ENCODE measurements around the gene UNC13D.

Gene UNC13D

DNA sequence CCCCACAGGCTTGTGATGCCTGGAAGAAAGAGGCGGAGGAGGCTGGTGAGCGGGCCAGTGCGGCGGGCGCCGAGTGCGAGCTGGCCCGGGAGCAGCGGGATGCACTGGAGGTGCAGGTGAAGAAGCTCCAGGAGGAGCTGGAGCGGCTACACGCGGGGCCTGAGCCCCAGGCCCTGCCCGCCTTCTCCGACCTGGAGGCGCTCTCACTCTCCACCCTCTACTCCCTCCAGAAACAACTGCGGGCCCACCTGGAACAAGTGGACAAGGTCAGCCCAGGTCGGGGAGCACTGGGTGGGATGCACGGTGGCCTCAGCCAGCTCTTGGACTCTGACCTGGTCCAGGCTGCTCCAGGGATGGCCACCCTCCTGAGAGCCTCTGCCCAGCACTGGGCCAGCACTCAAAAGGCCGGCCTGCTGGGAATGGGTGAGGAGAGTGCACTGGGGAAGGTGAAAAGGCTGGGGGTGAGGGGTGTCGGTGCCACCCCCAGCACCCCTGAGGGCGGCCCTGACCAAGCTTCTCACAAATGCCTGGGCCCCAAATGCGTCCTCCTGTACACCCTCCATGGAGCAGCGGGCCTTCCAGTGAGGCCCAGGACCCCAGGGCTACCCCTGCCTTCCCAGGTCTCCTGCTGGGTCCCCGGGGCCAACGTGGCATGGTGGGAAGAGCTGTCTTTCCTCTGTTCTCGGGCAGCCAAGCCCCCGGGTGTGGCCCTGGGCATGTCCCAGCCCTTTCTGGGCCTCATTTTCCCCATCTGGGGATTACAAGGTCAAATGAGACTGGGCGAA lies 20.8 kb downstream of the UNC13D start:
- no peak overlapping the region for H3K9ac ChIP-seq (ENCODE audit: low read length)
- H3F3A ChIP-seq (ENCODE audit: insufficient read depth, low read length), result no peaks in the 10 kb centered on the region; the same call in 1 of the 2 replicates
- H3K27ac ChIP-seq (ENCODE audit: low read length), result no peak overlapping the region
- no peaks in the 10 kb centered on the region for H3K27me3 ChIP-seq (replicated peaks; ENCODE audit: insufficient read depth, low read length)
- TF ChIP-seq EZH2phosphoT487 (IDR thresholded peaks at IDR 0.05; ENCODE audit: low read length), result no peak
- no peak for TF ChIP-seq EZH2 (optimal IDR thresholded peaks at IDR 0.05; ENCODE audit: low read depth, low read length)
- TF ChIP-seq, protein P1, sequence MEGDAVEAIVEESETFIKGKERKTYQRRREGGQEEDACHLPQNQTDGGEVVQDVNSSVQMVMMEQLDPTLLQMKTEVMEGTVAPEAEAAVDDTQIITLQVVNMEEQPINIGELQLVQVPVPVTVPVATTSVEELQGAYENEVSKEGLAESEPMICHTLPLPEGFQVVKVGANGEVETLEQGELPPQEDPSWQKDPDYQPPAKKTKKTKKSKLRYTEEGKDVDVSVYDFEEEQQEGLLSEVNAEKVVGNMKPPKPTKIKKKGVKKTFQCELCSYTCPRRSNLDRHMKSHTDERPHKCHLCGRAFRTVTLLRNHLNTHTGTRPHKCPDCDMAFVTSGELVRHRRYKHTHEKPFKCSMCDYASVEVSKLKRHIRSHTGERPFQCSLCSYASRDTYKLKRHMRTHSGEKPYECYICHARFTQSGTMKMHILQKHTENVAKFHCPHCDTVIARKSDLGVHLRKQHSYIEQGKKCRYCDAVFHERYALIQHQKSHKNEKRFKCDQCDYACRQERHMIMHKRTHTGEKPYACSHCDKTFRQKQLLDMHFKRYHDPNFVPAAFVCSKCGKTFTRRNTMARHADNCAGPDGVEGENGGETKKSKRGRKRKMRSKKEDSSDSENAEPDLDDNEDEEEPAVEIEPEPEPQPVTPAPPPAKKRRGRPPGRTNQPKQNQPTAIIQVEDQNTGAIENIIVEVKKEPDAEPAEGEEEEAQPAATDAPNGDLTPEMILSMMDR (IDR thresholded peaks at IDR 0.05; ENCODE audit: low read length), result no peak
- no peaks in the 10 kb centered on the region for H3K36me3 ChIP-seq (replicated peaks; ENCODE audit: insufficient read depth, low read length)
- no peaks in the 10 kb centered on the region for H3K79me2 ChIP-seq (ENCODE audit: low read length)
- no peak overlapping the region for H3K4me3 ChIP-seq (ENCODE audit: low read length)
- no peaks in the 10 kb centered on the region for H3K9me3 ChIP-seq (replicated peaks; ENCODE audit: insufficient read depth, low read length)
- H3K4me2 ChIP-seq (ENCODE audit: low read depth, low read length), result no peak overlapping the region
- H3K4me1 ChIP-seq (ENCODE audit: low read length), result peaks cover 9% of the 10 kb centered on the region
- no peaks in the 10 kb centered on the region for H4K20me1 ChIP-seq (ENCODE audit: insufficient read depth, low read length)
- no peaks in the 10 kb centered on the region for H3K9me2 ChIP-seq (replicated peaks; ENCODE audit: insufficient read depth, low read length)
- no peak overlapping the region for H2AFZ ChIP-seq (ENCODE audit: low read length)
- no peak for DNase-seq

DNA sequence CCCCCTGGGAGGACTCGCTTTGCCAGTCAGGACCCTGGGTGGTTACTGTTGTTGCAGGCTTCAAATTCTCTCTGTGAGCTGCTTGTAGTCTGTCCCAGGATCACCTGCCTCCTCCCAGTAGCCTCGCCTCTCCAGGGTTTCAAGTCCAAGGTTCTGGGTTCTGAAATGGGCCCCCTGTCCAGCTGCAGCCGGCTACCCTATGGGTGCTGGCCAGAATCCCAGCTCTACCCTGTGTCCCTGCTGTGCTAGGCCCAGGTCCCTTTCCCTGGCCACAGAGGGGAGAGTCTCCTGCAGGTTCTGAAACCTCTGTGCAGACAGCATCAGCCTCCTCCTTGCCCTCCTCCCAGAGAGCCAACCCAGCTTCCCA lies 21.4 kb downstream of the UNC13D start:
- no peak overlapping the region for H2AFZ ChIP-seq (ENCODE audit: low read length)
- no peaks in the 10 kb centered on the region for H3K9me2 ChIP-seq (replicated peaks; ENCODE audit: insufficient read depth, low read length)
- no peaks in the 10 kb centered on the region for H3K27me3 ChIP-seq (replicated peaks; ENCODE audit: insufficient read depth, low read length)
- DNase-seq, result no peak
- no peaks in the 10 kb centered on the region; the same call in 1 of the 2 replicates for H3F3A ChIP-seq (ENCODE audit: insufficient read depth, low read length)
- H3K9ac ChIP-seq (ENCODE audit: low read length), result no peak overlapping the region
- H3K9me3 ChIP-seq (replicated peaks; ENCODE audit: insufficient read depth, low read length), result no peaks in the 10 kb centered on the region
- no peak overlapping the region for H3K4me3 ChIP-seq (ENCODE audit: low read length)
- no peaks in the 10 kb centered on the region for H3K36me3 ChIP-seq (replicated peaks; ENCODE audit: insufficient read depth, low read length)
- no peak overlapping the region for H3K4me2 ChIP-seq (ENCODE audit: low read depth, low read length)
- no peak overlapping the region for H3K27ac ChIP-seq (ENCODE audit: low read length)
- peaks cover 9% of the 10 kb centered on the region for H3K4me1 ChIP-seq (ENCODE audit: low read length)
- TF ChIP-seq, protein P1 (IDR thresholded peaks at IDR 0.05; ENCODE audit: low read length), result no peak
- TF ChIP-seq EZH2phosphoT487 (IDR thresholded peaks at IDR 0.05; ENCODE audit: low read length) (no peak), EZH2 (optimal IDR thresholded peaks at IDR 0.05; ENCODE audit: low read depth, low read length) (no peak)
- no peaks in the 10 kb centered on the region for H3K79me2 ChIP-seq (ENCODE audit: low read length)
- H4K20me1 ChIP-seq (ENCODE audit: insufficient read depth, low read length), result no peaks in the 10 kb centered on the region

DNA sequence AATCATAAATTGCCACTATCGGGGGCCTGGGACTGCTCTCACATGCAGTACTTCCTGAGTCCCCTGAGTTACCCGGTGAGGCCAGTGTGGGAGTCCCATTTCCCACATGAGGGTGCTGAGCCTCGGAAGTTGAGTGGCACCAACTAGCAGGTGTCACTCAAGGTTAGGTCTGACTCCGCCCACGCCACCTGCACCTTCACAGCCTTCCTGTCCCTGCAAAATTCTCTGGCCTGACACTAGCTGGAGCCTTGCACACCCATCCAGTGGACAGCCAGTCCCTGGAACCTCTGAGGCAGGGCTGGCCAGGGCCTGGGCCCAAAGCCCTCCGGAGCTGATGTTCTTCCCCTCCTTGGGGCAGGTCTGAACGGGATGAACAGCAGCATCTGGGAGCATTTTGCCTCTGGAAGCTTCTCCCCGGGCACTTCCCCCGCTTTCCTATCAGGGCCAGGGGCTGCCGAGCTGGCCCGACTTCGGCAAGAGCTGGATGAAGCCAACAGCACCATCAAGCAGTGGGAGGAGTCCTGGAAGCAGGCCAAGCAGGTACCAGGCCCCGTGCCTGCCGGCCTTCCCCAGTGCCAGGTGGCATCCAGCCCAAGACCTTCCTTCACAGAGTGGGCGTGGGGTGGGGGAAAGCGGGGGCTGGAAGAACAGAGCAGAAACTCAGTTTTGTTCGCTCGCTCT lies 21.9 kb downstream of the UNC13D start:
- peaks cover 9% of the 10 kb centered on the region for H3K4me1 ChIP-seq (ENCODE audit: low read length)
- H3K36me3 ChIP-seq (replicated peaks; ENCODE audit: insufficient read depth, low read length), result no peaks in the 10 kb centered on the region
- H3K27me3 ChIP-seq (replicated peaks; ENCODE audit: insufficient read depth, low read length), result no peaks in the 10 kb centered on the region
- no peak overlapping the region for H2AFZ ChIP-seq (ENCODE audit: low read length)
- H3K9me3 ChIP-seq (replicated peaks; ENCODE audit: insufficient read depth, low read length), result no peaks in the 10 kb centered on the region
- no peak overlapping the region for H3K4me3 ChIP-seq (ENCODE audit: low read length)
- DNase-seq, result peak; percentile 32
- no peak overlapping the region for H3K4me2 ChIP-seq (ENCODE audit: low read depth, low read length)
- TF ChIP-seq, protein P1 (IDR thresholded peaks at IDR 0.05; ENCODE audit: low read length), result 0 out of 2 replicates have a peak, but pooled peaks have one; percentile 6
- TF ChIP-seq EZH2 (optimal IDR thresholded peaks at IDR 0.05; ENCODE audit: low read depth, low read length), result no peak
- H3F3A ChIP-seq (ENCODE audit: insufficient read depth, low read length), result no peaks in the 10 kb centered on the region; the same call in 1 of the 2 replicates
- no peaks in the 10 kb centered on the region for H3K79me2 ChIP-seq (ENCODE audit: low read length)
- no peak overlapping the region for H3K27ac ChIP-seq (ENCODE audit: low read length)
- no peaks in the 10 kb centered on the region for H4K20me1 ChIP-seq (ENCODE audit: insufficient read depth, low read length)
- H3K9ac ChIP-seq (ENCODE audit: low read length), result no peak overlapping the region
- no peaks in the 10 kb centered on the region for H3K9me2 ChIP-seq (replicated peaks; ENCODE audit: insufficient read depth, low read length)

Data from MM.1S (cell line).